22Rv1 (cell line): ENCODE results near the gene IL36A.

Experiments used
- CTCF ChIP-seq: fragments of 450-650 bp; IDR thresholded peaks from 2 replicates; pipeline ENCODE4 v1.5.1; 2017; ENCODE audit warnings: mild to moderate bottlenecking
- ZFX ChIP-seq: fragments of 450-650 bp; IDR thresholded peaks from 2 replicates; pipeline ENCODE4 v1.6.1; 2017; ENCODE audit warnings: antibody characterized with exemption, borderline replicate concordance

DNA sequence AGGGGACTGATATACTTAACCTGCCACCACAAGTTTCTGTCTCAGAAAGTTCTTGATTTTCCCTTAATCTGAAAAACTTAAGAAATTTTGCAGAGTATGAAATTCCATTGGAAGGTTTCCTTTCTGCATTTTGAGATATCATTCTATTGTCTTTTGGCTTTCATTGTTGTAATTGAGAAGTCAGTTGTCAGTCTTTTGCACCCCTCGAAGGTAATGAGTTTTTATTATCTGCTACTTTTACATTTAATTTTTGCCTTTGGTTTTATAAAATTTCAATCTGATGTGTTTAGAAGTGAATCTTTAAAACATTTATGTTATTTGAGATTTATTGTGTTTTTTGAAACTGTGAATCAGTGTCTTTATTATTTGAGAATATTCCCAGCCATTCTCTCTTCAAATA lies 4.8 kb upstream of the IL36A start:
- no peak for TF ChIP-seq CTCF
- no peak for TF ChIP-seq ZFX
